OCI-LY3 (cell line): Measurements from ENCODE around the gene MPRIP.

Source experiments
- H2AFZ ChIP-seq: fragments of 200-600, 300-600 bp; shearing (Covaris generic); 2 replicates; pipeline ENCODE4 v1.6.0; 2014; ENCODE audit warnings: antibody characterized with exemption, low read depth, low read length
- H3K27ac ChIP-seq: fragments of 200-600, 300-600 bp; sonication (generic); 2 replicates; pipeline ENCODE4 v1.5.1; 2014; ENCODE audit warnings: mild to moderate bottlenecking, low read length, moderate library complexity, mixed read lengths
- H3K27me3 ChIP-seq: fragments of 200-600, 300-600 bp; sonication (generic); 2 replicates; pipeline ENCODE4 v1.6.1; 2014; ENCODE audit warnings: low read depth, low read length, mixed read lengths
- H3K36me3 ChIP-seq: fragments of 200-600, 300-600 bp; sonication (generic); replicated peaks from 2 replicates; pipeline ENCODE3; 2014; ENCODE audit warnings: low read depth, low read length, mixed read lengths
- H3K4me1 ChIP-seq: fragments of 300-600, 200-600 bp; sonication (generic); 2 replicates; pipeline ENCODE4 v1.6.1; 2014; ENCODE audit warnings: low read length, mixed read lengths
- H3K4me2 ChIP-seq: fragments of 200-600, 300-600 bp; sonication (generic); 2 replicates; pipeline ENCODE4 v1.6.1; 2014; ENCODE audit warnings: low read length, mixed read lengths
- H3K4me3 ChIP-seq: fragments of 300-600, 200-600 bp; sonication (generic); 2 replicates; pipeline ENCODE4 v1.5.1; 2014; ENCODE audit warnings: antibody characterized with exemption, mild to moderate bottlenecking, low read length, moderate library complexity
- H3K79me2 ChIP-seq: fragments of 300-600, 200-600 bp; shearing (Covaris generic); 2 replicates; pipeline ENCODE4 v1.6.1; 2014; ENCODE audit warnings: mild to moderate bottlenecking, low read length, mixed read lengths
- H3K9ac ChIP-seq: fragments of 300-600, 200-600 bp; shearing (Covaris generic); 2 replicates; pipeline ENCODE4 v1.6.0; 2014; ENCODE audit warnings: mild to moderate bottlenecking, low read length, moderate library complexity
- H3K9me3 ChIP-seq: fragments of 200-600, 300-600 bp; shearing (Covaris generic); 2 replicates; pipeline ENCODE4 v1.6.1; 2014; ENCODE audit warnings: low read length, mixed read lengths; ENCODE audit not compliant: insufficient read depth
- H4K20me1 ChIP-seq: fragments of 200-600, 300-600 bp; sonication (generic); 2 replicates; pipeline ENCODE4 v1.6.1; 2016; ENCODE audit warnings: low read length, mixed read lengths; ENCODE audit not compliant: insufficient read depth
- CTCF ChIP-seq: fragments of 200-600, 300-600 bp; sonication (generic); IDR thresholded peaks from 2 replicates; pipeline ENCODE4 v1.5.1; 2014; ENCODE audit warnings: antibody characterized with exemption, low read length, low read depth
- EZH2phosphoT487 ChIP-seq: fragments of 200-600 bp; shearing (Covaris generic); IDR thresholded peaks from 2 replicates; pipeline ENCODE4 v1.6.1; 2018; ENCODE audit warnings: antibody characterized with exemption, mixed run types, low read depth

MPRIP gene

GRCh38 chr17:17052462-17053221, 10.4 kb downstream of the MPRIP start:
- Histone ChIP-seq H2AFZ (no peak overlapping the region), H3K4me2 (no peak overlapping the region), H3K27me3 (no peaks in the 10 kb centered on the region), H3K9ac (no peak overlapping the region), H3K36me3 (no peaks in the 10 kb centered on the region), H3K9me3 (no peaks in the 10 kb centered on the region), H3K4me3 (no peak overlapping the region), H3K79me2 (peaks cover 53% of the 10 kb centered on the region), H4K20me1 (peaks cover 18% of the 10 kb centered on the region), H3K27ac (no peak overlapping the region), H3K4me1 (no peaks in the 10 kb centered on the region)
- no peak for TF ChIP-seq EZH2phosphoT487
- TF ChIP-seq CTCF, result no peak

DNA sequence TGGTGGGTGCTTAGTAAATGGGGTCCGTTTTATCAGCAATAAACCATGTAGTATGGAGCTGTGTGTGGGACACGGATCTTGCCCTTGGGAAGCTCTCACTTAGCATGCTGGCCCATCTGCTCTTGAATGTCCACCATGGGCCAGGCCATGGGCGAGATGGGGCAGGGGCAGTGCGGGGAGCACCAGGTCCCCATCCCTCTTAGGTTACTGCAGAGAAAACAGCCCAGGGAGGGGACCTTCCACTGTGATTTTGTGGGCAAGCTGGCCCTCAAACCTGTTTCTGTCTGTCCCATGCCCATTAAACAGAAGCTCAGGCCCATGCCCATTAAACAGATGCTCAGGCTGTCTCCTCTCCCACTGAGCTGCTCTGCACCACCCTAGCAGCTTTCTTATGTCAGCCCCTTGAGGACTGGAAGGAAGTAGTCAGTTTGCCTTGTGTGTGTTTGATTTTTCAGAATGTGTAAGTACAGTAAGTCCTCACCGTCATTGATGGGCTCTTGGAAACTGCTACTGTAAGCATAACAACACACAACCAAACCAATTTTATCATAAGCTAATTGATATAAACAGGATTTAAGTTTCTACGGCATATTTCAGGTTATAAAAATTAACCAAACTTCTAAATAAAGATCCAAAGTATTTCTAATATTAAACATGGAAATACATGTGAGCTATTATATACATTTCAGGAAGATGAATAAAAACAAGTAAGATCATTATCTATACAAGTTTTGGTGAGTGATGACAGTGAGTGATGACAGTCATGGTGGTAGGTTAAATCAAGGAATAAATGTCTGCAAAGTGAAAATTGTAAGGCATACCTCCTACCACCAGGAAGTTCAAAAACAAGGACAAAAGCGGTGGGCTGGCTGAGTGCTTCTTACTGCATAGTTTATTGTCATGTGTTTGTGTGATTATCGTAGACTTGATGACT, 11.5 kb downstream of the MPRIP start:
- no peaks in the 10 kb centered on the region for H3K27me3 ChIP-seq
- no peak overlapping the region for H3K4me2 ChIP-seq
- H3K27ac ChIP-seq, result no peak overlapping the region
- H3K9me3 ChIP-seq, result no peaks in the 10 kb centered on the region
- peaks cover 42% of the 10 kb centered on the region for H3K79me2 ChIP-seq
- no peaks in the 10 kb centered on the region for H3K36me3 ChIP-seq
- H3K4me1 ChIP-seq, result no peaks in the 10 kb centered on the region
- no peak overlapping the region for H3K4me3 ChIP-seq
- no peak overlapping the region for H3K9ac ChIP-seq
- TF ChIP-seq EZH2phosphoT487 (no peak), CTCF (no peak)
- H2AFZ ChIP-seq, result no peak overlapping the region
- H4K20me1 ChIP-seq, result peaks cover 12% of the 10 kb centered on the region; the same call in 1 of the 2 replicates

- no peak for TF ChIP-seq CTCF
- TF ChIP-seq EZH2phosphoT487, result no peak
- Histone ChIP-seq H3K4me1 (no peaks in the 10 kb centered on the region), H3K4me2 (no peak overlapping the region), H3K27ac (no peak overlapping the region), H2AFZ (no peak overlapping the region), H3K4me3 (no peak overlapping the region), H3K79me2 (peaks cover 34% of the 10 kb centered on the region), H3K27me3 (no peaks in the 10 kb centered on the region), H4K20me1 (peaks cover 4% of the 10 kb centered on the region; the same call in 1 of the 2 replicates), H3K9ac (no peak overlapping the region), H3K36me3 (no peaks in the 10 kb centered on the region), H3K9me3 (no peaks in the 10 kb centered on the region)
These were observed 12.4 kb downstream of the MPRIP start for GRCh38 chr17:17054636-17055035.
